ENCODE results near the gene MAPK13.

The MAPK13 gene

DNA sequence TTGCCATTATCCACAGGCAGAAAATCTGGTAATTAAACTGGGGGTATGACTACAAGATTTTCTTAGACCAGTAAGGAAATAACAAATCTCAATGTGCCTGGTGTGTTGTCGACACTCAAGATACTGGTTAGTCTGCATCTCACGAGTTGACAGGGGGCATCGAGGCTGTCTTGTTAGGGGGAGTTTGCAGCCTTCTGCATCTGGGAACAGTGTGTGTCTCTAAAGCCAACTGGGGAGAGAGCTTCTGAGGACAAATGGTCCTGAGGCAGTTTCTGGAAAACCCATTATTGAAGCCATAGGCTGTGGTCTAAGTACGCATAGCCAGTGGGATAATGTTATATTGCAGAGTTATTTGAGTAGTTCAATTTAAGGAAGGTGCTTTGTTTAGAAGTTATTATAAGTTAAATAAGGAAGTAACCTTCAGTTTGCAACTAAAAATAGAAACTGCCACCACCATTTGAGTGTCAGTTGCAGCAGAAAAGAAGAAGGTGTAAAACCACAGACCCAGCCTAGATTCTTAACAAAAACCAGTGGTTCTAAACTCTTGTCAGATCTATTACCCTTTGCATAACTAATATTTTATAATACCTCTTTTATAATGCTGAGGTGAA is 15.4 kb upstream of the MAPK13 start:
- no peak for DNase-seq (ENCODE audit: low read depth)
- TF ChIP-seq, protein P1, sequence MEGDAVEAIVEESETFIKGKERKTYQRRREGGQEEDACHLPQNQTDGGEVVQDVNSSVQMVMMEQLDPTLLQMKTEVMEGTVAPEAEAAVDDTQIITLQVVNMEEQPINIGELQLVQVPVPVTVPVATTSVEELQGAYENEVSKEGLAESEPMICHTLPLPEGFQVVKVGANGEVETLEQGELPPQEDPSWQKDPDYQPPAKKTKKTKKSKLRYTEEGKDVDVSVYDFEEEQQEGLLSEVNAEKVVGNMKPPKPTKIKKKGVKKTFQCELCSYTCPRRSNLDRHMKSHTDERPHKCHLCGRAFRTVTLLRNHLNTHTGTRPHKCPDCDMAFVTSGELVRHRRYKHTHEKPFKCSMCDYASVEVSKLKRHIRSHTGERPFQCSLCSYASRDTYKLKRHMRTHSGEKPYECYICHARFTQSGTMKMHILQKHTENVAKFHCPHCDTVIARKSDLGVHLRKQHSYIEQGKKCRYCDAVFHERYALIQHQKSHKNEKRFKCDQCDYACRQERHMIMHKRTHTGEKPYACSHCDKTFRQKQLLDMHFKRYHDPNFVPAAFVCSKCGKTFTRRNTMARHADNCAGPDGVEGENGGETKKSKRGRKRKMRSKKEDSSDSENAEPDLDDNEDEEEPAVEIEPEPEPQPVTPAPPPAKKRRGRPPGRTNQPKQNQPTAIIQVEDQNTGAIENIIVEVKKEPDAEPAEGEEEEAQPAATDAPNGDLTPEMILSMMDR (IDR thresholded peaks at IDR 0.05; ENCODE audit: control insufficient read depth, insufficient read depth, low read depth, low read length, missing control alignments), result no peak
- no peak overlapping the region for H3K4me3 ChIP-seq (ENCODE audit: control insufficient read depth, low read depth, low read length)

DNA sequence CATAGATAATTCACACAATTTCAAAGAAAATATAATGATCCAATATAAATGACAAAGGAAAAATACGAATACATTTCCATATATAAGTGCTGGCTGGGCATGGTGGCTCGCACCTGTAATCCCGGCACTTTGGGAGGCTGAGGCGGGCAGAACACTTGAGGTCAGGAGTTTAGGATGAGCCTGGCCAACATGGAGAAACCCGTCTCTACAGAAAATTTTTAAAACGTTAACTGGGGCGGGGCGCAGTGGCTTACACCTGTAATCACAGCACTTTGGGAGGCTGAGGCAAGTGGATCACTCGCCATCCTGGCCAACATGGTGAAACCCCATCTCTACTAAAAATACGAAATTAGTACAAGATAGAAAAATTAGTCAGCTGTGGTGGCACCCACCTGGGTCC is 14.9 kb upstream of the MAPK13 start:
- H3K4me3 ChIP-seq (ENCODE audit: control insufficient read depth, low read depth, low read length), result no peak overlapping the region
- DNase-seq (ENCODE audit: low read depth), result no peak
- TF ChIP-seq, protein P1 (IDR thresholded peaks at IDR 0.05; ENCODE audit: control insufficient read depth, insufficient read depth, low read depth, low read length, missing control alignments), result no peak

DNA sequence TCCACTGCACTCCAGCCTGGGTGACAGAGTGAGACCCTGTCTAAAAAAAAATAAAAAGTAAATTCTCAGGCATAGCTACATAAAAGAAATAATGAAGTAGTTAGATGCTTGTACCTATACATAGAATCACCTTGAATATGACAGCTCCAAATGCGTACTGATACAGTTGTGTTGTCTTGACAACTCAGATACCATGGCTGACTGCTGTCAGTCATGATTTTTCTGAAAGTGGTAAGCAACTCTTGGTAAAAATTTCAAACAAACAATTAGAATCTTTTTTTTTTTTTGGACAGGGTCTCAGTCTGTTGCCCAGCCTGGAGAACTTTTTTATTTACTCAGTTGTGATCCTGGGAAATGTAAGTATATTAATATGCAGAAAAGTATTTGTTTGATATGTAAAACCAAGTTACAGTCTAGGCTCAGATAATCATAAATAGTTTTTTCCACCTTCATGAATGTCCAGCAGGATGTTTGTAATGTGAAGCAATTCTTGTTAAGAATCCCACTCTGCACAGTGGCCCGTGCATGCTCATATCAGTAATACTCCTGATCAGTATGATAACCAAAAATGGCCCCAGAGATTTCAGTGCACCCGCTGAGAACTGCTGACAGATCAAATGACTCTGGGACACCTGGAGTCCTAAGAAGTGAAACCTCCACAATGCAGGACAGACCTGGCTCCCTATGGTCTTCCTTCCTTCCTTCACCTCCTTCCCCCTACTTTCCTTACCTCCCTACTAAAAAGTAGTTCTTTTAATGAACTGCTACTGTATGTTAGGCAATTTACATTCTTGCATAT is 14.0 kb upstream of the MAPK13 start:
- H3K4me3 ChIP-seq (ENCODE audit: control insufficient read depth, low read depth, low read length), result no peak overlapping the region
- TF ChIP-seq, protein P1 (IDR thresholded peaks at IDR 0.05; ENCODE audit: control insufficient read depth, insufficient read depth, low read depth, low read length, missing control alignments), result no peak
- DNase-seq (ENCODE audit: low read depth), result no peak

DNA sequence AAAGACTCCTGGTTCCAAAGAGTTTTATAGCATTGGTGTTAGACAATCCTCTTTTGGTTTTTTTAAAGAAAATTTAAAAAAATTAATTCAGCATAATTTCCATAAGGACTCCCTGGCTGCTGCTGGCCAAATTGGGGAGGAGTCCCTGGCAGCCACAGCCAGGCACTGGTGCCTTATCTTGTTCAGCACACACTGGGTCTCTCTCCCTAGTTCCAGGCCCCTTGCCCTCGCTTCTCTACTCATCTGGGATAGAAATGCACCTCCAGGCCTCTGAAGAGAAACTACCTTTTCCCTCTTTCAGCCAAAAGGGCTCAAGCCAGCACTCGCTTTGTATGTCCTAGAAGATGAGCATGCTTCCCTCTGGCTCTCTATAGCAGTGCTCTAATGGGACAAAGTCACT is 13.4 kb upstream of the MAPK13 start:
- TF ChIP-seq, protein P1 (IDR thresholded peaks at IDR 0.05; ENCODE audit: control insufficient read depth, insufficient read depth, low read depth, low read length, missing control alignments), result no peak
- no peak for DNase-seq (ENCODE audit: low read depth)
- H3K4me3 ChIP-seq (ENCODE audit: control insufficient read depth, low read depth, low read length), result no peak overlapping the region

DNA sequence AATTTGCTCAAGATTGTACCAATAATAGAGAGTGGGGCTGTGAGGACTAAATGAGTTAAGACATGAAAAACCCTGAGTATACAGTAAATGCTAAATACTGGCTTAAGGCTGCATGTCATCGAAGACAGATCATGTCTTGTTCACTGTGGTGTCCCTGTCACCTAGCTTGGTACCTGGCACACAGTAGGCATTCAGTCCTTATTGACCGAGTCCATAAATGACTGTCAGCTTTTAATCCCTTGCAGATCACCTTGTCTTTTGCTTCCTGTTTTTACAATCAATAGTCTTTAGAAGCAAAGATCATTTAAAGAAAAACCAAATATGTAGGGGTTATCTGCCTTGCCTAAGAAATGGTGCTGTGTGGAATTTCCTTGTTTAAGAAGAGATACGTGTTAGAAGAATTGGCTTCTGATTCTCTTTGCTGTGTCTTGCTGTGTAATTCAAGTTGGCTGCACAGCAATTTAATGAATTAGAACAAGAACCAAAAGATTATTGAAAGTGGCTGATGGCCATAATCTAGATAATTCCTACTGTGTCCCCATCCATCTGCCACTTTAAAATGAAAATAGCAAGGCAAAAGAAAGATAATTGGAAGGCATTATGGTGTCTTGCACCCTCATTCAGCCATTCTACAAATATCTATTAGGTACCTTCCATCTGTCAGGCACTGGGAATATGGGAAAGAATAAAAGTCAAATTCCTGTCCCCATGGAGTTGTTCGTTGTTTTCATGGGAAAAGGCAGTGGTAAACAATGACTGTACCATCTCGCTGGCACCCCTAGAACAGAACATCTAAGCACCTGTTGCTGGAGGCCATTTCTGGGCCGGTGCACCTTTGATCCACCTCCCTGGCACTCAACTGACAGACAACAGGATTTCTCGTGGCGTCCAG is 12.4 kb upstream of the MAPK13 start:
- no peak for DNase-seq (ENCODE audit: low read depth)
- TF ChIP-seq, protein P1 (IDR thresholded peaks at IDR 0.05; ENCODE audit: control insufficient read depth, insufficient read depth, low read depth, low read length, missing control alignments), result no peak
- H3K4me3 ChIP-seq (ENCODE audit: control insufficient read depth, low read depth, low read length), result no peak overlapping the region

DNA sequence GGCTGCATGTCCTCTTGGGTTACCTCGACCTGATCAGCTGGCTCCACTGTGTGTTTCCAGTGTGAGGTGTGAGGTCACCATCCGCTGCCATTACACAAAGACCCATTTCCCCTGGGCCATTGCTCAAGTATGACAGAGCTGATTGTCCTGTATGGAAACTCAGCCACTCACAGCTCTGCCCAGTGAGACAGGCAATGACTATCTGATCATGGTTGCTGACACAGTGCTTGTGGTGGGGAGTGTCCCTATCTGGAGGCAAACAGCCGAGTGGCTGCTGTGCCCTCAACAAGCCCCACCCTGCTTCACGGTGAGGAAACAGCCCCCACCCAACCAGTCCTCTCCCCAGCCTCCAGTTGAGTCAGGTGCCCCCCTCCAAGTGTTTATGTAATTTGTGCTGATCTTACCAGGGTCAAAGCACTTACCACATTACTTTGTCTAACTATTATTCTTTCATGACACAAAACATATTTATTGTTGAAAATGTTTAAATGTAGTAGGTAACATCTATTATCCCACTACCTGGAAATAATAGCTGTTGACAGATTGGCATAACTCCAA is 11.7 kb upstream of the MAPK13 start:
- TF ChIP-seq, protein P1 (IDR thresholded peaks at IDR 0.05; ENCODE audit: control insufficient read depth, insufficient read depth, low read depth, low read length, missing control alignments), result no peak
- no peak overlapping the region for H3K4me3 ChIP-seq (ENCODE audit: control insufficient read depth, low read depth, low read length)
- DNase-seq (ENCODE audit: low read depth), result no peak
